GM23338 (cell line): ENCODE measurements around the gene TYRP1.

Experiments
- CTCF ChIP-seq, 2 experiments: fragments of 200-600 bp in 1 of 2; sonication (generic) in 1 of 2; conservative IDR thresholded peaks; 2 replicates each; pipeline versions ENCODE4 v1.5.1 to v1.6.1; 2016 to 2017; ENCODE audit warnings: antibody characterized with exemption in 2 of 2, low read depth in 2 of 2, mild to moderate bottlenecking in 2 of 2, moderate library complexity in 1 of 2
- EZH2 ChIP-seq: fragments of 200-600 bp; sonication (generic); IDR thresholded peaks from one replicate; pipeline ENCODE4 v1.8.0; 2017; ENCODE audit warnings: antibody characterized with exemption, mild to moderate bottlenecking, low read depth; ENCODE audit not compliant: unreplicated experiment
- EZH2phosphoT487 ChIP-seq: fragments of 200-600 bp; sonication (generic); IDR thresholded peaks from one replicate; pipeline ENCODE4 v1.8.1; 2018; ENCODE audit warnings: antibody characterized with exemption; ENCODE audit not compliant: unreplicated experiment
- POLR2AphosphoS5 ChIP-seq: IDR thresholded peaks from 2 replicates; pipeline ENCODE4 v1.6.1; 2016; ENCODE audit warnings: antibody characterized with exemption, low read depth
- ZNF114 ChIP-seq: fragments of 250-450 bp; sonication (Bioruptor Pico); IDR thresholded peaks from 2 replicates; pipeline ENCODE4 v1.5.0; 2020; ENCODE audit warnings: mild to moderate bottlenecking, moderate library complexity
- ZNF331 ChIP-seq: fragments of 250-450 bp; sonication (Bioruptor Pico); IDR thresholded peaks from 2 replicates; pipeline ENCODE4 v1.5.0; 2020; ENCODE audit warnings: low read depth, mild to moderate bottlenecking, moderate library complexity

GRCh38 chr9:12720551-12720950, 27.4 kb downstream of the TYRP1 start:
- TF ChIP-seq CTCF (conservative IDR thresholded peaks at IDR 0.05; ENCODE audit: low read depth in 2 of 2) (no peak), EZH2 (no peak), ZNF331 (CRISPR knock-in tag) (no peak), POLR2AphosphoS5 (no peak), EZH2phosphoT487 (no peak), ZNF114 (CRISPR knock-in tag) (no peak)
